Measurements from ENCODE around the gene PXMP4. TPM values are rescaled to one million over a fixed set of nuclear protein-coding genes. Genes with fewer than 3 reads are reported as not detected.
A peak's percentile ranks its signal among the peaks of the same experiment; 100 is the strongest.

Gene PXMP4
- total and polyA plus RNA-seq, 9 of the 15 experiments (the other 6 are each of a cell fraction or from before 2014, with no cell fraction given), result 4.8 to 29.1 (median 6.8) TPM

GRCh38 chr20:33731693-33732165, 11.6 kb upstream of the PXMP4 start, which contains the start of gene ZNF341 (continued):
- TF ChIP-seq AFF4 (CRISPR knock-in tag; IDR thresholded peaks at IDR 0.05) (0 out of 2 replicates have a peak, but pooled peaks have one; percentile 12), MEF2D (tag; conservative IDR thresholded peaks at IDR 0.05; ENCODE audit: low read depth) (no peak), TCF7L2 (IDR thresholded peaks at IDR 0.05; ENCODE audit: low read depth, low read length) (no peak), SMAD1 (IDR thresholded peaks at IDR 0.05; ENCODE audit: low read depth, low read length, partially characterized antibody) (no peak), HLTF (IDR thresholded peaks at IDR 0.05) (0 out of 2 replicates have a peak, but pooled peaks have one; percentile 66), POLR2G (IDR thresholded peaks at IDR 0.05; ENCODE audit: low read depth, low read length) (peak; percentile 82), ZNF140 (CRISPR knock-in tag; IDR thresholded peaks at IDR 0.05) (no peak), CTCF (IDR thresholded peaks at IDR 0.05 in 2 of 3, conservative IDR thresholded peaks at IDR 0.05 in 1 of 3; ENCODE audit: insufficient read depth in 2 of 3, low read depth in 1 of 3, low read length in 3 of 3) (peak; percentile 82 to 93 (median 89)), ETV1 (tag; conservative IDR thresholded peaks at IDR 0.05; ENCODE audit: low read depth) (no peak), E2F8 (IDR thresholded peaks at IDR 0.05; ENCODE audit: low read depth, partially characterized antibody) (peak; percentile 43), MIER1 (IDR thresholded peaks at IDR 0.05; ENCODE audit: low read depth) (0 out of 2 replicates have a peak, but pooled peaks have one; percentile 12), CUX1 (CRISPR knock-in tag; IDR thresholded peaks at IDR 0.05) (0 out of 2 replicates have a peak, but pooled peaks have one; percentile 71)
